Cardiac muscle cell (in vitro differentiated cells and primary cell): ENCODE results near the gene CHCHD6. TPM values are rescaled to one million over a fixed set of nuclear protein-coding genes. Genes with fewer than 3 reads are reported as not detected.
A peak's percentile ranks its signal among the peaks of the same experiment; 100 is the strongest.

ENCODE experiments used
- DNase-seq, 2 donors: peaks; one replicate each; pipeline versions ENCODE4 v3.0.0 to v3.0.0-alpha.2; 2010 to 2017; ENCODE audit warnings: low read depth in 1 of 2, low spot score in 1 of 2
- H3K27ac ChIP-seq: fragments of 200-600 bp; sonication (generic); 2 replicates; pipeline ENCODE4 v1.5.1; 2016
- H3K27me3 ChIP-seq: fragments of 200-600 bp; sonication (generic); 2 replicates; pipeline ENCODE4 v1.6.0; 2016; ENCODE audit warnings: control low read depth
- H3K36me3 ChIP-seq: fragments of 200-600 bp; sonication (generic); 2 replicates; pipeline ENCODE4 v1.5.1; 2016; ENCODE audit warnings: control low read depth
- H3K4me1 ChIP-seq: fragments of 200-600 bp; sonication (generic); 2 replicates; pipeline ENCODE4 v1.8.1; 2017; ENCODE audit warnings: low read depth, mild to moderate bottlenecking, mixed run types
- H3K4me3 ChIP-seq: fragments of 200-600 bp; sonication (generic); 2 replicates; pipeline ENCODE4 v1.5.1; 2016; ENCODE audit warnings: mild to moderate bottlenecking
- H3K9me3 ChIP-seq: fragments of 200-600 bp; sonication (generic); 2 replicates; pipeline ENCODE4 v1.5.1; 2017; ENCODE audit warnings: low read depth, mild to moderate bottlenecking, control low read depth
- polyA plus RNA-seq: library from polyadenylated mRNA; unstranded; fragments of >200 nt; fragmentation: Nextera tagmentation; extraction: Ambion mirVana; gene quantifications from 2 replicates; pipeline ENCODE4 v1.2.1, GENCODE V29; 2016
- total RNA-seq: library from RNA; depleted of rRNA; stranded (reverse); fragments of >200 nt; gene quantifications from 2 replicates; pipeline ENCODE4 v1.2.3, GENCODE V29; 2016
- TF ChIP-seq, protein P1 (sequence below): IDR thresholded peaks from 2 replicates; pipeline ENCODE4 v1.5.1; 2012; ENCODE audit warnings: low read depth, mild to moderate bottlenecking, low read length

The CHCHD6 gene
- total and polyA plus RNA-seq, 2 experiments from 2014 or later, result 76.0 to 102 TPM

DNA sequence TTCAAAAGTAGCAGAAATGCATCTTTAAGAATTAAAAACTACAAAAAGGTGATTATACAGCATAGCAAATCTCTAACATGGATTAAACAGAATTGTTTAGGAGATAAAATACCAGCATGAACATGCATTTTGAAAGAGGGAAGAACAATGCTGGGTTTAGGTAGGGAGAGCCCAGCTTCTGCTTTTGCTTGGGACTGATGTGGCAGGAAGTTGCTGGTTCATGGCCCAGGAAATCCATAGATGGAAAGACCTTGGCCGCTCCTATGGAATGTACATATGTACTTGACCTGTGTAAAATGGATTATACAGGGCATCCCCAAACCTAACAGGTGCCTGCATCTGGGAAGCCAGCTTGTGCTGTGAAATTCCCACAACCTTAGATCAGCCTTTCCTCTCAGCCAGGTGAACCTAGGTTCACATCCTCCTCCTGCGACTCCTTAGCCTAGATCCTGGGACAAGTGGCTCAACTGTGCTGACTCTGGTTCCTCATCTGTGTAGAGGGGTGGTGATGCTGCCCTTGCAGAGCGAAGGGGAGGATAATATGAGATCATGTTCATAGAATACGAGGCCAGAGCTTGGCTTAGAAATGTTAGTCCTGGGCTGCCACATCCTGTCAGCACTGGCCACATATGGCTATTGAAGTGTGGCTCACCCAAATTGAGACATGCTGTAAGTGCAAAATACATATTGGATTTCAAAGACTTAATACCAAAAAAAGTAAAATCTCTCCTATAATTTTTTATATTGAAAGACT lies 231.9 kb downstream of the CHCHD6 start:
- Histone ChIP-seq H3K27me3 (no peaks in the 10 kb centered on the region), H3K4me1 (peaks cover 19% of the 10 kb centered on the region), H3K27ac (no peak overlapping the region), H3K9me3 (no peaks in the 10 kb centered on the region), H3K4me3 (no peak overlapping the region), H3K36me3 (no peaks in the 10 kb centered on the region)
- TF ChIP-seq, protein P1, sequence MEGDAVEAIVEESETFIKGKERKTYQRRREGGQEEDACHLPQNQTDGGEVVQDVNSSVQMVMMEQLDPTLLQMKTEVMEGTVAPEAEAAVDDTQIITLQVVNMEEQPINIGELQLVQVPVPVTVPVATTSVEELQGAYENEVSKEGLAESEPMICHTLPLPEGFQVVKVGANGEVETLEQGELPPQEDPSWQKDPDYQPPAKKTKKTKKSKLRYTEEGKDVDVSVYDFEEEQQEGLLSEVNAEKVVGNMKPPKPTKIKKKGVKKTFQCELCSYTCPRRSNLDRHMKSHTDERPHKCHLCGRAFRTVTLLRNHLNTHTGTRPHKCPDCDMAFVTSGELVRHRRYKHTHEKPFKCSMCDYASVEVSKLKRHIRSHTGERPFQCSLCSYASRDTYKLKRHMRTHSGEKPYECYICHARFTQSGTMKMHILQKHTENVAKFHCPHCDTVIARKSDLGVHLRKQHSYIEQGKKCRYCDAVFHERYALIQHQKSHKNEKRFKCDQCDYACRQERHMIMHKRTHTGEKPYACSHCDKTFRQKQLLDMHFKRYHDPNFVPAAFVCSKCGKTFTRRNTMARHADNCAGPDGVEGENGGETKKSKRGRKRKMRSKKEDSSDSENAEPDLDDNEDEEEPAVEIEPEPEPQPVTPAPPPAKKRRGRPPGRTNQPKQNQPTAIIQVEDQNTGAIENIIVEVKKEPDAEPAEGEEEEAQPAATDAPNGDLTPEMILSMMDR, result no peak
- DNase-seq, result no peak

DNA sequence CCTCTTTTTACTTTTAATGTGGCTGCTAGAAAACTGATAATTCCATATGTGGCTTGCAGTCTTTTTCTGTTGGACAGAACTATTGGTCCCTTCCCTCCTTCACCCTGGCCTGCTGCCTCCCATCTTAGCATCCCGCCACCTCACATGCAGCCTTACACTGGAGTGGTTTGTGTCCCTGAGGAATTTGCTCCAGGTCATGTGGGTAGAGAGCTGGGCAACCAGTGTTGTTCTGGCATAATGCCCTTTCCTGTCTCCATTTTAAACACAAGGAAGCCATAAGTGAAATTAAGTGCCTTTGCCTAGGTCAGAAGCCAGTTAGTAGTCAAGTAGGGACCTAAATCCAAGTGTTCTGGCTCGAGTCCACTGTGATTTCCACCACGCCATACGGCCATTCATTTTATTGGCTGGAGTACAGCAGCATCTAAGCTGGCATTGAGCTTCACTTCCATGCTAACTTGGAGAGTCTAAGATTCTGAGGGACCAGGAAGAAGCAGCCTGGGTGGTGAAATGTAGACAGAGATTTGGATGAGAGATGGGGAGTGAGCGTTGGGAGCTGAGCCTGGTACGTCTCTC lies 232.9 kb downstream of the CHCHD6 start:
- Histone ChIP-seq H3K27ac (no peak overlapping the region), H3K9me3 (no peaks in the 10 kb centered on the region), H3K4me1 (peaks cover 19% of the 10 kb centered on the region), H3K36me3 (no peaks in the 10 kb centered on the region), H3K27me3 (no peaks in the 10 kb centered on the region), H3K4me3 (no peak overlapping the region)
- DNase-seq, result peak in 1 of 2 donors; percentile 25
- TF ChIP-seq, protein P1, result no peak

DNA sequence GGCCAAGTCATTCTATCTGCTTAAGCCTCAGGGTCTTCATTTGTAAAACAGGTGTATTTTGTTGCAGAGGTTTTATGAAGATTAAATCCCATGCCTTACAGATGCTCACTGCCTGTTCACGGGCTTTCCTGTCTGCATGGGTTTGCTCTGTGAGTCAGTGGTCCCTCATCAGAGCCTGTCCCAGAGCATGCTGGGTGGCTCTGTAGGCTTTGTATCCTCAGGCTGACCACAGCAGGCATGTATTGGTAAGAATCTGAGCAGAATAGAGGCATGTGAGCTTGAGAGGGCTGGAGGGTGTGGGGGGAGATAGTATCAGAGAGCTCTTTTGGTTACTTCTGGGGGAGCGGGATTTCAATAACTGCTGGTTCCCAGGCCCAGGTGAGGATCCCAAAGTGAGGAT lies 233.5 kb downstream of the CHCHD6 start:
- Histone ChIP-seq H3K27me3 (no peaks in the 10 kb centered on the region), H3K27ac (no peak overlapping the region), H3K36me3 (no peaks in the 10 kb centered on the region), H3K9me3 (no peaks in the 10 kb centered on the region), H3K4me1 (peaks cover 19% of the 10 kb centered on the region), H3K4me3 (no peak overlapping the region)
- DNase-seq, result no peak
- TF ChIP-seq, protein P1, result no peak

DNA sequence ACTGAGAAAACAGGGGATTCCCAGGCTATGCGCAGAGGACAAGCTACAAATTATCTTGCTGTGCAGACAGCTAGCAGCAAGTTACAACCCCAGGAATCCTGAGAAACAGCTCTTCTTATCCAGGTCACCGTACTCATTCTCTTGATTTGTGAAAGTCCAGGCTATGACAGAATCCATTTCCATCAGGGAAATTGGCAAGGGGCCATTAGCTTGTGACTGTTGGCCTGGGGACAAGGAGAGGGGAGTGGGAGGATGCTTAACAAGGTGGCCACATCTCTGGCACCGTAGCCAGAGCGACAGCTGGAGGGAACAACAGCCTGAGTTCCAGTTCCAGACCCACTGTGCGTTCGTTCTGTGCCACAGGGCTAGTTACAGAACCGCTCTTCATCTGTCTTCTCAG lies 233.9 kb downstream of the CHCHD6 start:
- DNase-seq, result peak in 1 of 2 donors; percentile 27
- H3K4me3 ChIP-seq, result no peak overlapping the region
- H3K4me1 ChIP-seq, result peaks cover 19% of the 10 kb centered on the region
- no peaks in the 10 kb centered on the region for H3K9me3 ChIP-seq
- no peaks in the 10 kb centered on the region for H3K27me3 ChIP-seq
- H3K27ac ChIP-seq, result no peak overlapping the region
- TF ChIP-seq, protein P1, result no peak
- H3K36me3 ChIP-seq, result no peaks in the 10 kb centered on the region

DNA sequence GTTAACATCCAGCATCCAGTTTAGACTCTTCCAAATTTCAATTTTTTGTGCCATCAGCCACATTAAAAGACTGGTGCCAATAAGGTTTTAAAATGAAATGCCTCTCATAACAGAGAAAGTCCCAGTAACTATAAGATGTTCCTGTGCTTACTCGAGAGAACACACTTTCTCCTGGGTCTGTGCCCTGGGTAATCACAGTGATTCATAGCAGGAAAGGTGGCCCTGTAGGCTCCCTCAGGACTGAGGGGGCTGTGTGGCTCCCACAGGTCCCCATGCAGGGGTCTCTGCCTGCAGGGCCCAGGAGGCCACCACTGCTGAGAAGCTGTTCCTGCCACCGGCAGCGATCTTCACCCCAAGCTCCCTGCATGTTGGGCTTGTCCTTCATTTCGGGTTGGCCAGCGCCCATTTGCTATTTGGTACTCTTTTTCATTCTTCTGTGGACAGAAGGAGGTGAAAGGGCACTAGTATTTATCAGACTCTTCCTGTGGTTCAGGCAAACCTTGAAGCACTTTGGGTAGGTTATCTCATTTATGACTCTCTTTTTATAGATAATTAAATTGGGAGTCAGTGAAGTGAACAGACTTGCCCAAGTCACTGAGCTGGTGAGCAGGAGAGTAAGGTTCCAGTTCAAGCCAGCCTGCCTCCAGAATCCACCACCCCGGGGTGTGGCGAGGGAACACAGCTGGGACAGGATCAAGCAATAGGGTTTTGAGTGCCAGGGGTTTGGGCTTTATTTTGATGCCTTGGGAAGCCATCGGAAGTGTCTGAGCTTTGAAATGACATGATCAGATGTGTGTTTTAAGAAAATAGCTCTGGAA lies 234.7 kb downstream of the CHCHD6 start:
- H3K9me3 ChIP-seq, result no peaks in the 10 kb centered on the region
- H3K36me3 ChIP-seq, result no peaks in the 10 kb centered on the region
- H3K27ac ChIP-seq, result no peak overlapping the region
- no peak overlapping the region for H3K4me3 ChIP-seq
- H3K27me3 ChIP-seq, result no peaks in the 10 kb centered on the region
- TF ChIP-seq, protein P1, result no peak
- H3K4me1 ChIP-seq, result peaks cover 19% of the 10 kb centered on the region
- no peak for DNase-seq
